ENCODE results near the gene ULBP3.

The ULBP3 gene

DNA sequence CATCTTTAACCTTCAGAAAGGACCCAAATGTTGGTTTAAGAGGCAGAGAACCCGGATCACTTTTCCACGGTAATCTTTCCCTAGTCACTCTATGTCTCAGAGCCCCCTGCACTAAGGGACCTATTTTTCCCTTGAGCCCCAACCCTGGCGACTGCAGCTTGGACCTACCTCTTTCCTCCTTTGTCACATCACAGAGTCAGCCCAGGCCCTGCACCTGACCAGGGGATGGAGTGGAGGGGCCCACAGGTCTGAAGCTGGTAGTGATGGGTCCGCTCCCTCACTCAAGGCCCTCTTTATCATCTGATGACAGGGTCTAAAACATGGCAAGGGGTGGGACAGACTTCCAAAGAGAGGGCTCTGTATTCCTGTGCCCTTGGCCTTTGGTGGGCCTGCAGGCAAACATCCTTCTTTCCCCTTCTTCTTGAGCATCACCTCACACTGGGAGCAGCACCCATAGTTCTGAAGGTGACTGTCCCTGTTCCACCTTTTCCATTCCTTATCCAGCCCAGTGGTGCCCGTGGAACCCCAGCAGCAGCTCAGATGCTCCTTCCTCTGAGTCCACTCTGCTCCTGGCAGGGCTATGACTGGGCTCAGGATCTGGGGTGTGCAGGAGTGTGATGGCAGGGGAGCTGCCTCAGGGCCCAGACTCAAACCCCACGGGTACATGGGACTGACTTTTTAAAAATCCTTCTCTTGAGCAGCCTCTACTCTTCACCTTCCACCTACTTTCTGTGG, 49.9 kb downstream of the ULBP3 start:
- no peak for TF ChIP-seq EP300 (IDR thresholded peaks at IDR 0.05; ENCODE audit: borderline replicate concordance)
- TF ChIP-seq FOXM1 (IDR thresholded peaks at IDR 0.05; ENCODE audit: borderline replicate concordance, low read depth), result no peak
- TF ChIP-seq, protein P1, sequence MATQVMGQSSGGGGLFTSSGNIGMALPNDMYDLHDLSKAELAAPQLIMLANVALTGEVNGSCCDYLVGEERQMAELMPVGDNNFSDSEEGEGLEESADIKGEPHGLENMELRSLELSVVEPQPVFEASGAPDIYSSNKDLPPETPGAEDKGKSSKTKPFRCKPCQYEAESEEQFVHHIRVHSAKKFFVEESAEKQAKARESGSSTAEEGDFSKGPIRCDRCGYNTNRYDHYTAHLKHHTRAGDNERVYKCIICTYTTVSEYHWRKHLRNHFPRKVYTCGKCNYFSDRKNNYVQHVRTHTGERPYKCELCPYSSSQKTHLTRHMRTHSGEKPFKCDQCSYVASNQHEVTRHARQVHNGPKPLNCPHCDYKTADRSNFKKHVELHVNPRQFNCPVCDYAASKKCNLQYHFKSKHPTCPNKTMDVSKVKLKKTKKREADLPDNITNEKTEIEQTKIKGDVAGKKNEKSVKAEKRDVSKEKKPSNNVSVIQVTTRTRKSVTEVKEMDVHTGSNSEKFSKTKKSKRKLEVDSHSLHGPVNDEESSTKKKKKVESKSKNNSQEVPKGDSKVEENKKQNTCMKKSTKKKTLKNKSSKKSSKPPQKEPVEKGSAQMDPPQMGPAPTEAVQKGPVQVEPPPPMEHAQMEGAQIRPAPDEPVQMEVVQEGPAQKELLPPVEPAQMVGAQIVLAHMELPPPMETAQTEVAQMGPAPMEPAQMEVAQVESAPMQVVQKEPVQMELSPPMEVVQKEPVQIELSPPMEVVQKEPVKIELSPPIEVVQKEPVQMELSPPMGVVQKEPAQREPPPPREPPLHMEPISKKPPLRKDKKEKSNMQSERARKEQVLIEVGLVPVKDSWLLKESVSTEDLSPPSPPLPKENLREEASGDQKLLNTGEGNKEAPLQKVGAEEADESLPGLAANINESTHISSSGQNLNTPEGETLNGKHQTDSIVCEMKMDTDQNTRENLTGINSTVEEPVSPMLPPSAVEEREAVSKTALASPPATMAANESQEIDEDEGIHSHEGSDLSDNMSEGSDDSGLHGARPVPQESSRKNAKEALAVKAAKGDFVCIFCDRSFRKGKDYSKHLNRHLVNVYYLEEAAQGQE (IDR thresholded peaks at IDR 0.05; ENCODE audit: low read depth), result no peak
- no peak for TF ChIP-seq NFIC (IDR thresholded peaks at IDR 0.05)
- TF ChIP-seq EGR1 (IDR thresholded peaks at IDR 0.05), result no peak
- no peak for TF ChIP-seq CREB1 (IDR thresholded peaks at IDR 0.05; ENCODE audit: low read depth)
- no peak for TF ChIP-seq TCF12 (IDR thresholded peaks at IDR 0.05; ENCODE audit: low read depth)
- TF ChIP-seq RAD21 (IDR thresholded peaks at IDR 0.05; ENCODE audit: low read depth), result no peak
- no peak for TF ChIP-seq ZBTB7A (IDR thresholded peaks at IDR 0.05; ENCODE audit: low read depth)
- TF ChIP-seq, protein P2, sequence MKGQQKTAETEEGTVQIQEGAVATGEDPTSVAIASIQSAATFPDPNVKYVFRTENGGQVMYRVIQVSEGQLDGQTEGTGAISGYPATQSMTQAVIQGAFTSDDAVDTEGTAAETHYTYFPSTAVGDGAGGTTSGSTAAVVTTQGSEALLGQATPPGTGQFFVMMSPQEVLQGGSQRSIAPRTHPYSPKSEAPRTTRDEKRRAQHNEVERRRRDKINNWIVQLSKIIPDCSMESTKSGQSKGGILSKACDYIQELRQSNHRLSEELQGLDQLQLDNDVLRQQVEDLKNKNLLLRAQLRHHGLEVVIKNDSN (IDR thresholded peaks at IDR 0.05), result no peak
- no peak for TF ChIP-seq TEAD4 (IDR thresholded peaks at IDR 0.05)
- TF ChIP-seq TAF1 (IDR thresholded peaks at IDR 0.05; ENCODE audit: low read depth), result no peak
- no peak for TF ChIP-seq YY1 (IDR thresholded peaks at IDR 0.05; ENCODE audit: low read depth)
- no peak for TF ChIP-seq CEBPB (IDR thresholded peaks at IDR 0.05)
- TF ChIP-seq, protein P3, sequence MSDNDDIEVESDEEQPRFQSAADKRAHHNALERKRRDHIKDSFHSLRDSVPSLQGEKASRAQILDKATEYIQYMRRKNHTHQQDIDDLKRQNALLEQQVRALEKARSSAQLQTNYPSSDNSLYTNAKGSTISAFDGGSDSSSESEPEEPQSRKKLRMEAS (IDR thresholded peaks at IDR 0.05), result no peak

DNA sequence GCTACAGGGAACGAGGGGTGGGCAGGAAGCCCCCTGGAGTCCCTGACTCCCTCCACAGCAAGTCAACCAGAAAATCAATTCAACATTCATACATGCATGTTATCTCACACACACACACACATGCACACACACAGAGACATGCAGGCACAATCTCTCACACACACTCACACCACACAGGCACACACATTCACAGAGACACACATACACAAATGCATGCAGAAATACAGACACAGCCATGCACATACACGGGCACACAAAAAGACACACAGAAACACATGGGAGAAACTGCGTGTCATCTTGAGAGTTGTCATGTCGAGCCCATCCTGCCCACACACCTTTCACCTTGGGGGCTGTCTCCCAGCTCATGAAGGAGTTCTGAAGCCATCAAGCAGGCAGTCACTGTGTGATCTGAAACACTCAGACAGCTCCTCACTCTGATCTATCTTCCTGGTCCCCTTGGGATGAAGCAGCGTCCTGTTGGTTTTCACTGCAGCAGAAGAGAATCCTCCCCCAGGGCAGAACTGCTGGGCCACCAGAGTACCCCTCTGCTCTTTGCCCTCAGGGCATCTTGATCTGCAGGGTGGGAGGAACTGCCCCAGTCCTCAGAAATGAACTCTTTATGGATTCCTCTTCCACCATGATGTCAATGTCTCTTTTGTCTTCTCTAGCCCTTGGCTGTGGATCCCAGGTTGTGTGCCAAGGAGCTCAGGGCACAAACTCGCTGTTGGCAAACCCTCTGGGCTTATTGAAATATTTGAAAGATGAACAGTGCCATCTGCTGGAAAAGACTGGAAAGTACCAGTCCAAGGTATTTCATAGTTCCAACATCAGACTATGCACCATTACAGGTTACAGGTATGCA, 52.4 kb downstream of the ULBP3 start:
- TF ChIP-seq RAD21 (IDR thresholded peaks at IDR 0.05; ENCODE audit: low read depth), result peak; percentile 83
- TF ChIP-seq YY1 (IDR thresholded peaks at IDR 0.05; ENCODE audit: low read depth), result no peak
- TF ChIP-seq TEAD4 (IDR thresholded peaks at IDR 0.05), result 0 out of 2 replicates have a peak, but pooled peaks have one; percentile 14
- no peak for TF ChIP-seq ZBTB7A (IDR thresholded peaks at IDR 0.05; ENCODE audit: low read depth)

Measured in Ishikawa (cell line).